Transverse colon (tissue), 4 donors: Measurements from ENCODE around the gene AXIN1. TPM values are rescaled to one million over a fixed set of nuclear protein-coding genes. Genes with fewer than 3 reads are reported as not detected.

Experiments used
- DNase-seq: peaks from one replicate; pipeline ENCODE4 v3.0.0-alpha.2; 2019
- H3K27ac ChIP-seq, 4 donors: fragments of 200-600 bp; sonication (generic); 2 replicates each; pipeline ENCODE4 v1.5.1; 2016 to 2018; ENCODE audit warnings: inconsistent platforms in 4 of 4
- H3K27me3 ChIP-seq: fragments of 200-600 bp; sonication (generic); 2 replicates; pipeline ENCODE4 v1.5.1; 2017; ENCODE audit warnings: inconsistent platforms
- H3K36me3 ChIP-seq, 4 donors: fragments of 200-600 bp; sonication (generic); 2 replicates each; pipeline ENCODE4 v1.5.1; 2017 to 2019; ENCODE audit warnings: inconsistent platforms in 4 of 4
- H3K4me1 ChIP-seq, 4 donors: fragments of 200-600 bp; sonication (generic); 2 replicates each; pipeline ENCODE4 v1.5.1; 2017 to 2020; ENCODE audit warnings: inconsistent platforms in 4 of 4
- H3K4me3 ChIP-seq, 4 donors: fragments of 200-600 bp; sonication (generic); 1 replicate in 1 of 4; 2 replicates in 3 of 4; pipeline versions ENCODE4 v1.5.1 to v1.6.1; 2017 to 2019; ENCODE audit warnings: inconsistent platforms in 4 of 4
- H3K9me3 ChIP-seq, 2 donors: fragments of 200-600 bp; sonication (generic); 2 replicates each; pipeline ENCODE4 v1.5.1; 2017 to 2019; ENCODE audit warnings: inconsistent platforms in 2 of 2
- EP300 ChIP-seq: sonication (generic); formaldehyde crosslinking; IDR thresholded peaks from one replicate; pipeline ENCODE4 v1.6.1; 2017; ENCODE audit warnings: antibody characterized with exemption, low read depth
- POLR2A ChIP-seq: fragments of 450-650 bp; IDR thresholded peaks from one replicate; pipeline ENCODE4 v1.6.1; 2016; ENCODE audit warnings: antibody characterized with exemption, mild to moderate bottlenecking, moderate library complexity
- POLR2AphosphoS5 ChIP-seq, 3 donors: sonication (generic); formaldehyde crosslinking; IDR thresholded peaks; one replicate each; pipeline ENCODE4 v1.6.1; 2016; ENCODE audit warnings: antibody characterized with exemption in 3 of 3
- WGBS, 2 donors: methylation state at CpG; one replicate each; pipeline ENCODE4 v1.1.5; 2018; ENCODE audit warnings: low coverage in 1 of 2; 5-methylcytosine and 5-hydroxymethylcytosine counted together
- in situ Hi-C, 4 donors: fragments of 200-750 bp; cut with MboI; loops; one replicate each; pipeline versions ENCODE4 v1.15.0 to v1.15.1; 2017; ENCODE audit warnings: low sequenced_read_pairs in 3 of 4, low pct_ligation_motif_present in 1 of 4, low pct_unique_long_range_greater_than_20kb in 1 of 4
- intact Hi-C: fragments of 100-400 bp; cut with DNase I; formaldehyde crosslinking; loops from one replicate; pipeline ENCODE4 v1.15.1; 2023; ENCODE audit warnings: low total_unique reads
- total RNA-seq, 4 donors: library from RNA; depleted of rRNA; stranded (reverse); fragments of >200 nt; gene quantifications; one replicate each; pipeline ENCODE4 v1.1.0, GENCODE V29; 2016
- TF ChIP-seq, protein P1 (sequence below), 5 experiments: fragments of 200-600 bp in 3 of 5; fragments of 450-650 bp in 2 of 5; sonication (generic) in 3 of 5; IDR thresholded peaks; 1 replicate in 2 of 5; 2 replicates in 3 of 5; pipeline ENCODE4 v1.5.1; 2016 to 2017; ENCODE audit warnings: antibody characterized with exemption in 5 of 5, inconsistent platforms in 3 of 5, mild to moderate bottlenecking in 2 of 5, moderate library complexity in 1 of 5

The AXIN1 gene
- total RNA-seq, 4 donors from 2014 or later = 41.4 to 73.7 (median 58.7) TPM

DNA sequence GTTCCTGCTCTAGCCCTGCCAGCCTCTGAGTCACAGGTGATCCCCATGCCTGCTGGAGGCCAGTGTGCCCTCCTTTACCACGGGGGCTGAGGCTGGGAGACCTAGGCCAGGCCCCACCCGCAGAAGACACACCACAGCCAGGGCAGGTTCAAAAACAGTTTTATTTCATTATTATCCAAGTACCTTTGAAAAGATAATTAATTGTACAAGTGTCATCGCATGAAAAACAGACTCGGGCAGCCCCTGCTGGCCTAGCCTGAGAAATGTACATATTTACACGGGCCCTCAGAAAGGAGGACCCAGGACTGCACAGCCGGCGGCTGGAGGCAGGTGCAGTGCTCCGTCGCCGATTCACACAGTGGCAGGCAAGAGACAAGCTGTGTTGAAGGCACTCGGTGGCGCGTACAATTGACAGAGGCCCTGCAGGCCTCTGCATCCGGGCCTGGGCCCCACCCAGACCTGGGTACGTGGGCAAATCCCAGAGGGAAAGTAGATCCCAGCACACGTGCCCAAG, 65.2 kb downstream of the AXIN1 start:
- Histone ChIP-seq H3K9me3 (no peaks in the 10 kb centered on the region), H3K4me1 (no peaks in the 10 kb centered on the region), H3K27me3 (peaks cover 10% of the 10 kb centered on the region), H3K4me3 (no peak overlapping the region), H3K27ac (no peak overlapping the region), H3K36me3 (peaks cover 0 to 27% (median 7%) of the 10 kb centered on the region in 4 donors)
- 81% methylated on average over 16 of the region's 16 CpGs; no CpG with 5 or more reads in 1 of the 2 donors for WGBS, 2 donors
- intact Hi-C loops (no loop called here), in situ Hi-C loops (no loop called here)
- no peak for DNase-seq
- TF ChIP-seq POLR2A (no peak), POLR2AphosphoS5 (IDR thresholded peaks at IDR 0.05) (no peak)
- TF ChIP-seq, protein P1, sequence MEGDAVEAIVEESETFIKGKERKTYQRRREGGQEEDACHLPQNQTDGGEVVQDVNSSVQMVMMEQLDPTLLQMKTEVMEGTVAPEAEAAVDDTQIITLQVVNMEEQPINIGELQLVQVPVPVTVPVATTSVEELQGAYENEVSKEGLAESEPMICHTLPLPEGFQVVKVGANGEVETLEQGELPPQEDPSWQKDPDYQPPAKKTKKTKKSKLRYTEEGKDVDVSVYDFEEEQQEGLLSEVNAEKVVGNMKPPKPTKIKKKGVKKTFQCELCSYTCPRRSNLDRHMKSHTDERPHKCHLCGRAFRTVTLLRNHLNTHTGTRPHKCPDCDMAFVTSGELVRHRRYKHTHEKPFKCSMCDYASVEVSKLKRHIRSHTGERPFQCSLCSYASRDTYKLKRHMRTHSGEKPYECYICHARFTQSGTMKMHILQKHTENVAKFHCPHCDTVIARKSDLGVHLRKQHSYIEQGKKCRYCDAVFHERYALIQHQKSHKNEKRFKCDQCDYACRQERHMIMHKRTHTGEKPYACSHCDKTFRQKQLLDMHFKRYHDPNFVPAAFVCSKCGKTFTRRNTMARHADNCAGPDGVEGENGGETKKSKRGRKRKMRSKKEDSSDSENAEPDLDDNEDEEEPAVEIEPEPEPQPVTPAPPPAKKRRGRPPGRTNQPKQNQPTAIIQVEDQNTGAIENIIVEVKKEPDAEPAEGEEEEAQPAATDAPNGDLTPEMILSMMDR (IDR thresholded peaks at IDR 0.05) = peak in 2 of 5 experiments; percentile 7 to 8

DNA sequence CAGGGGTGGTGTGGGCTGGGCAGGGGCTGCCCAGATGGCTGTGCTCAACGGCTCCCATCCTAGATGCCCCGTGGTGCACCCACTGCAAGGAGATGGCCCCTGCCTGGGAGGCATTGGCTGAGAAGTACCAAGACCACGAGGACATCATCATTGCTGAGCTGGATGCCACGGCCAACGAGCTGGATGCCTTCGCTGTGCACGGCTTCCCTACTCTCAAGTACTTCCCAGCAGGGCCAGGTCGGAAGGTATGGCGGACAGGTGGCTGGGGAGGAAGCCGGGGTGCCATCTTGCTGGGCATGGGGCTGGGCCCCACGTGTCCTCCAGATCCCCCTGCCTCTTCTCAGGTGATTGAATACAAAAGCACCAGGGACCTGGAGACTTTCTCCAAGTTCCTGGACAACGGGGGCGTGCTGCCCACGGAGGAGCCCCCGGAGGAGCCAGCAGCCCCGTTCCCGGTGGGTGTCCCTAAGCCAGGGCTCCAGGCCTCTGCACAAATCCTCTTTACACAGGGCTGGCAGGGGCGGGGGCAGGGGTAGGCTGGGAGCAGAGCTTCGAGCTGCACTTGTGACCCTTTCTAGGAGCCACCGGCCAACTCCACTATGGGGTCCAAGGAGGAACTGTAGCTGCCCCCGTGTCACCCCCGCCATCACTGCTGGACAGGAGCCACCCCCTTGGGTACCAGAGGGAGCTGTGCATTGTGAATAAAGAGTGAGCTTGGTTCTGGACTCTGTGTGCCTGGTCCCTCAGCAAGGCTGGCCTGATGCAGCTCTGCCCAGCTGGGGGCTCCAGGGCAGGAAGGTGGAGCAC, 65.8 kb downstream of the AXIN1 start:
- intact Hi-C loops = no loop called here
- H3K9me3 ChIP-seq = no peaks in the 10 kb centered on the region
- in situ Hi-C loops = no loop called here
- peaks cover 0 to 2% (median 0%) of the 10 kb centered on the region in 4 donors for H3K4me1 ChIP-seq
- 86 to 100% methylated on average over 2 to 22 of the region's 22 CpGs for WGBS, 2 donors
- H3K27me3 ChIP-seq = peaks cover 17% of the 10 kb centered on the region
- no peak for TF ChIP-seq POLR2A
- no peak for TF ChIP-seq EP300
- no peak for TF ChIP-seq POLR2AphosphoS5 (IDR thresholded peaks at IDR 0.05)
- TF ChIP-seq, protein P1 (IDR thresholded peaks at IDR 0.05) = no peak
- H3K27ac ChIP-seq = no peak overlapping the region
- DNase-seq = no peak
- H3K4me3 ChIP-seq = no peak overlapping the region
- peaks cover 0 to 25% (median 6%) of the 10 kb centered on the region in 4 donors for H3K36me3 ChIP-seq

DNA sequence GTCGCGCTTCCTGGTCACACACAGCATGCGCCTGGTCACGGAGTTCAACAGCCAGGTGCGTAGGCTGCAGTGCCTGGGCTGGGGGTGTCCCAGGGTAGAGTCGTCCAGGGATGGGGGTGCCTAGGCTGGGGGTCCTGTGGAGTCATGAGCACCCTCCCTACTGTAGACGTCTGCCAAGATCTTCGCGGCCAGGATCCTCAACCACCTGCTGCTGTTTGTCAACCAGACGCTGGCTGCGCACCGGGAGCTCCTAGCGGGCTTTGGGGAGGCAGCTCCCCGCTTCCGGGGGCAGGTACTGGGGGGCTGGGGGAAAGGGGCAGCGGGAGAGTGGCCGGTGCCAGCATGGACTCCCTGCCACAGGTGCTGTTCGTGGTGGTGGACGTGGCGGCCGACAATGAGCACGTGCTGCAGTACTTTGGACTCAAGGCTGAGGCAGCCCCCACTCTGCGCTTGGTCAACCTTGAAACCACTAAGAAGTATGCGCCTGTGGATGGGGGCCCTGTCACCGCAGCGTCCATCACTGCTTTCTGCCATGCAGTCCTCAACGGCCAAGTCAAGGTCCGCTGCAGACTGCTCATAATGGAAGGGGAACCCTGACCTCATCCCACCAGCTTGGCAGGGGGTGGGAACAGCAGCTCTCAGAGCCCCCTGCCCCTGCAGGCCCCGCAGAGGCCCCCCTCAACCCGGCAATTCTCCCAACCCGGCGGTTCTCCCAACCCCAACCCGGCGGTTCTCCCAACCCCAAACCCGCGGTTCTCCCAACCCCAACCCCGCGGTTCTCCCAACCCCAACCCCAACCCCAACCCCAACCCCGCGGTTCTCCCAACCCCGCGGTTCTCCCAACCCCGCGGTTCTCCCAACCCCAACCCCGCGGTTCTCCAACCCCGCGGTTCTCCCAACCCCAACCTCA, 67.1 kb downstream of the AXIN1 start:
- Histone ChIP-seq H3K36me3 (peaks cover 0 to 20% (median 6%) of the 10 kb centered on the region in 4 donors), H3K27ac (no peak overlapping the region), H3K27me3 (peaks cover 29% of the 10 kb centered on the region), H3K4me3 (no peak overlapping the region), H3K9me3 (no peaks in the 10 kb centered on the region), H3K4me1 (peaks cover 6 to 13% (median 7%) of the 10 kb centered on the region in 4 donors)
- intact Hi-C loops (no loop called here), in situ Hi-C loops (no loop called here)
- DNase-seq = no peak
- 84 to 90% methylated on average over 4 to 48 of the region's 48 CpGs for WGBS, 2 donors
- TF ChIP-seq POLR2A (no peak), POLR2AphosphoS5 (IDR thresholded peaks at IDR 0.05) (no peak), EP300 (no peak)
- TF ChIP-seq, protein P1 (IDR thresholded peaks at IDR 0.05) = no peak
